WTC11 (cell line): ENCODE measurements around the gene ANKRD27. TPM values are rescaled to one million over a fixed set of nuclear protein-coding genes. Genes with fewer than 3 reads are reported as not detected.
A peak's percentile ranks its signal among the peaks of the same experiment; 100 is the strongest.

Source experiments
- ATAC-seq: fragments of 200-7000 bp; cut with Tn5 transposase; 2 replicates; pipeline ENCODE4 v1.10.0; 2021; ENCODE audit warnings: mild to moderate bottlenecking, moderate library complexity
- CTCF ChIA-PET: fragments of 300-600 bp; sonication (Branson Sonifier 250); formaldehyde crosslinking; loops from one replicate; lab custom pipeline; 2021; ENCODE audit warnings: antibody characterized with exemption; lab: Charles Lee
- POLR2A ChIA-PET: fragments of 350-600 bp; sonication (Branson Sonifier 250); formaldehyde crosslinking; loops from one replicate; lab custom pipeline; 2021; ENCODE audit warnings: antibody characterized with exemption; lab: Charles Lee
- DNase-seq: peaks from one replicate; pipeline ENCODE4 v3.0.0; 2021; ENCODE audit warnings: low spot score
- H3K27ac Mint-ChIP-seq: 2 replicates; pipeline ENCODE4 v1.8.0; 2021; ENCODE audit warnings: mixed read lengths
- H3K27me3 Mint-ChIP-seq: 2 replicates; pipeline ENCODE4 v1.8.0; 2021; ENCODE audit warnings: low read depth, mild to moderate bottlenecking, moderate library complexity, mixed read lengths
- H3K36me3 Mint-ChIP-seq: 2 replicates; pipeline ENCODE4 v1.8.0; 2021; ENCODE audit warnings: mixed read lengths
- H3K4me1 Mint-ChIP-seq: 2 replicates; pipeline ENCODE4 v1.8.0; 2022; ENCODE audit warnings: mixed read lengths
- H3K4me3 Mint-ChIP-seq: 2 replicates; pipeline ENCODE4 v1.8.0; 2021; ENCODE audit warnings: mild to moderate bottlenecking, moderate library complexity, mixed read lengths
- H3K9me3 Mint-ChIP-seq: 2 replicates; pipeline ENCODE4 v1.8.0; 2021; ENCODE audit warnings: mixed read lengths
- ATF1 ChIP-seq: sonication (generic); formaldehyde crosslinking; IDR thresholded peaks from 2 replicates; pipeline ENCODE4 v1.8.1; 2023; ENCODE audit warnings: mild to moderate bottlenecking, moderate library complexity, missing genetic modification reagents
- CBFB ChIP-seq: sonication (generic); formaldehyde crosslinking; IDR thresholded peaks from 2 replicates; pipeline ENCODE4 v1.8.1; 2022; ENCODE audit warnings: mild to moderate bottlenecking, low read depth, missing genetic modification reagents
- CDX4 ChIP-seq: fragments of 250-450 bp; sonication (Bioruptor Pico); IDR thresholded peaks from 2 replicates; pipeline ENCODE4 v1.9.0; 2021; ENCODE audit warnings: moderate library complexity, mild to moderate bottlenecking, inconsistent platforms, borderline replicate concordance
- CREB1 ChIP-seq: sonication (generic); formaldehyde crosslinking; IDR thresholded peaks from 2 replicates; pipeline ENCODE4 v1.8.0; 2023; ENCODE audit warnings: mild to moderate bottlenecking, missing genetic modification reagents
- E2F5 ChIP-seq: sonication (generic); formaldehyde crosslinking; IDR thresholded peaks from 2 replicates; pipeline ENCODE4 v1.8.1; 2022; ENCODE audit warnings: mild to moderate bottlenecking, moderate library complexity, missing genetic modification reagents
- FOXP1 ChIP-seq: sonication (generic); formaldehyde crosslinking; IDR thresholded peaks from 2 replicates; pipeline ENCODE4 v1.8.0; 2022; ENCODE audit warnings: missing genetic modification reagents, mild to moderate bottlenecking, moderate library complexity, borderline replicate concordance
- GABPB1 ChIP-seq: sonication (generic); formaldehyde crosslinking; IDR thresholded peaks from 2 replicates; pipeline ENCODE4 v1.8.1; 2023; ENCODE audit warnings: mild to moderate bottlenecking, missing genetic modification reagents
- KAT7 ChIP-seq: sonication (generic); formaldehyde crosslinking; IDR thresholded peaks from 2 replicates; pipeline ENCODE4 v1.8.1; 2023; ENCODE audit warnings: missing genetic modification reagents, mild to moderate bottlenecking, borderline replicate concordance
- TEAD1 ChIP-seq: sonication (generic); formaldehyde crosslinking; IDR thresholded peaks from 2 replicates; pipeline ENCODE4 v1.8.0; 2022; ENCODE audit warnings: mild to moderate bottlenecking, missing genetic modification reagents
- USF1 ChIP-seq: sonication (generic); formaldehyde crosslinking; IDR thresholded peaks from 2 replicates; pipeline ENCODE4 v1.8.0; 2022; ENCODE audit warnings: mild to moderate bottlenecking, missing genetic modification reagents
- USF2 ChIP-seq: sonication (generic); formaldehyde crosslinking; IDR thresholded peaks from 2 replicates; pipeline ENCODE4 v1.8.1; 2023; ENCODE audit warnings: mild to moderate bottlenecking, missing genetic modification reagents, moderate library complexity
- ZBTB21 ChIP-seq: sonication (generic); formaldehyde crosslinking; IDR thresholded peaks from 2 replicates; pipeline ENCODE4 v1.8.1; 2023; ENCODE audit warnings: mild to moderate bottlenecking, missing genetic modification reagents, borderline replicate concordance
- ZNF671 ChIP-seq: fragments of 250-450 bp; sonication (Bioruptor Pico); IDR thresholded peaks from 2 replicates; pipeline ENCODE4 v1.8.0; 2021; ENCODE audit warnings: mild to moderate bottlenecking
- total RNA-seq: library from RNA; stranded (reverse); gene quantifications from 3 replicates; pipeline ENCODE4 v1.2.3, GENCODE V29; 2021
- TF ChIP-seq, protein P1 (sequence below): fragments of 250-450 bp; sonication (Bioruptor Pico); IDR thresholded peaks from 2 replicates; pipeline ENCODE4 v2.1.2; 2022; ENCODE audit warnings: mild to moderate bottlenecking, moderate library complexity
- TF ChIP-seq, protein P2 (sequence below): sonication (generic); formaldehyde crosslinking; conservative IDR thresholded peaks from 2 replicates; pipeline ENCODE4 v1.8.1; 2022; ENCODE audit warnings: mild to moderate bottlenecking, missing genetic modification reagents

Gene ANKRD27
- total RNA-seq, 1 experiment from 2014 or later: 48.6 TPM

DNA sequence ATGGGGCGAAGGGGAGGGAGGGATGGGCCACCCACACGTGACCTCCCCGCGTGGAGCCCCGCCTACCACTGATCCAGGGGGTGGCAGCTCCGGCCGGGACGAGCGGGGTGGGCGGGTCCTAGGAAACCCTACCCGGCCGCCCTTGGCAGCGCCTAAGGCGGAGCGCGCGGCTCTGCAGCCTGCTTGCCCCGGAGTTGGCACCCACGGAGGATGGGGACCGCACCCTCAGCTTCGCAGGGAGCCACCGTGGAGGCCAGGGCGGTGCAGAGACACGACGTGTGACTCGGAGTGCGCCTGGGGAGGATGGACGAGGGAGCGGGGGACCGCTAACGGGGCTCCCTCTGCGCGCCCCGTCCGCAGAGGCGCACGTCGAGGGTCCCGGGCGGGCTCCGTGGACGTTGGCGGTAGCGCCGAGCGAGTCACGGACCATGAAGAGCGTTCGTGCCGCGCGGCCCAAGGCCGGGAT lies 773 bp upstream of the ANKRD27 start, which contains the start of gene RGS9BP:
Gene RGS9BP, plus strand, starts transcription at position 129 of the 466 bp plus-strand sequence. CDS start 416 bp downstream, outside the sequence.
- POLR2A ChIA-PET: no interaction called here

GRCh38 chr19:32674153-32674930 lies 638 bp downstream of the ANKRD27 start:
- ChIA-PET POLR2A (interaction anchor here (0.8 kb wide), 1 partner anchor 19 kb away, joined by 4 read pairs; no protein-coding TSS in a partner anchor), CTCF (interaction anchor here (0.8 to 1.8 kb wide), 5 partner anchors 19 to 502 kb away, joined by 3 to 6 read pairs (median 4); partner anchors contain the start of gene TDRD12)
- no peaks in the 10 kb centered on the region for H3K9me3 Mint-ChIP-seq
- H3K4me3 Mint-ChIP-seq: peak overlapping the region; percentile 94
- DNase-seq: no peak
- TF ChIP-seq ZNF671 (CRISPR knock-in tag): no peak
- TF ChIP-seq E2F5: peak; percentile 7; the same call in 1 of the 2 replicates
- TF ChIP-seq CBFB (CRISPR knock-in tag): no peak
- no peak for TF ChIP-seq GABPB1 (CRISPR knock-in tag)
- no peak for TF ChIP-seq ATF1
- TF ChIP-seq FOXP1: peak; percentile 62; the same call in 1 of the 2 replicates
- H3K27me3 Mint-ChIP-seq: peaks cover 41% of the 10 kb centered on the region
- H3K4me1 Mint-ChIP-seq: peaks cover 30% of the 10 kb centered on the region
- H3K27ac Mint-ChIP-seq: peak overlapping the region; percentile 92; the same call in 1 of the 2 replicates
- ATAC-seq: no peak
- no peaks in the 10 kb centered on the region; the same call in 1 of the 2 replicates for H3K36me3 Mint-ChIP-seq

More for the DNA sequence above, 773 bp upstream of the ANKRD27 start, which contains the start of gene RGS9BP:
- Mint-ChIP-seq H3K4me1 (peaks cover 23% of the 10 kb centered on the region), H3K36me3 (no peaks in the 10 kb centered on the region; the same call in 1 of the 2 replicates), H3K4me3 (peak within 1 kb of the TSS; percentile 66), H3K27ac (no peak within 1 kb of the TSS), H3K27me3 (peaks cover 41% of the 10 kb centered on the region), H3K9me3 (no peaks in the 10 kb centered on the region)
- TF ChIP-seq TEAD1 (CRISPR knock-in tag) (no peak; the same call in 1 of the 2 replicates), USF2 (CRISPR knock-in tag) (peak; percentile 85), USF1 (peak; percentile 76)
- TF ChIP-seq, protein P1, sequence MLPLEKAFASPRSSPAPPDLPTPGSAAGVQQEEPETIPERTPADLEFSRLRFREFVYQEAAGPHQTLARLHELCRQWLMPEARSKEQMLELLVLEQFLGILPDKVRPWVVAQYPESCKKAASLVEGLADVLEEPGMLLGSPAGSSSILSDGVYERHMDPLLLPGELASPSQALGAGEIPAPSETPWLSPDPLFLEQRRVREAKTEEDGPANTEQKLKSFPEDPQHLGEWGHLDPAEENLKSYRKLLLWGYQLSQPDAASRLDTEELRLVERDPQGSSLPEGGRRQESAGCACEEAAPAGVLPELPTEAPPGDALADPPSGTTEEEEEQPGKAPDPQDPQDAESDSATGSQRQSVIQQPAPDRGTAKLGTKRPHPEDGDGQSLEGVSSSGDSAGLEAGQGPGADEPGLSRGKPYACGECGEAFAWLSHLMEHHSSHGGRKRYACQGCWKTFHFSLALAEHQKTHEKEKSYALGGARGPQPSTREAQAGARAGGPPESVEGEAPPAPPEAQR: no peak
- DNase-seq (peak; percentile 65), ATAC-seq (peak; percentile 28)
- CTCF ChIA-PET: interaction anchor here (1.0 to 1.8 kb wide), 4 partner anchors 24 to 501 kb away, joined by 3 to 6 read pairs (median 3); partner anchors contain the start of gene TDRD12

DNA sequence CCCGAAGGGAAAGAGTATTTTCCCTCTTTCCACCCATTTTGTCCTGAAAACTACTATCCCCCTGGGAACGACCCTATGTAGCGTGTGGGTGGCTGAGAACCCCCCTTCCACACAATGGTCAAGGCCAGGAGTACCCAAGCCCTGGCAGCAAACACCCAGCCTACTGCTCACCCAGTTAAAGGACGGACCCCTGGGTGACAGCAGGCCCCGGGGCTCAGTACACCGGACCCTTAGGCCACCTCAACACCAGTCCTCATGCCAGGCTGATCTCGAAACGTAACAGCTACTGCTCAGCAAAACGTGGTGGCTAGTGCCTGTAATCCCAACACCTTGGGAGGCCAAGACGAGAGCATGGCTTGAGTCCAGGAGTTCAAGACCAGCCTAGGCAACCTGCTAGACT lies 1.4 kb downstream of the ANKRD27 start:
- peaks cover 30% of the 10 kb centered on the region for H3K4me1 Mint-ChIP-seq
- peaks cover 35% of the 10 kb centered on the region for H3K27me3 Mint-ChIP-seq
- ChIA-PET POLR2A (interaction anchor here (0.8 kb wide), 1 partner anchor 19 kb away, joined by 4 read pairs; no protein-coding TSS in a partner anchor), CTCF (interaction anchor here (0.8 to 1.6 kb wide), 3 partner anchors 16 to 74 kb away, joined by 3 to 5 read pairs (median 4); no protein-coding TSS in a partner anchor)
- peak overlapping the region; percentile 94 for H3K4me3 Mint-ChIP-seq
- no peak overlapping the region for H3K27ac Mint-ChIP-seq
- ATAC-seq (no peak), DNase-seq (no peak)
- no peaks in the 10 kb centered on the region; the same call in 1 of the 2 replicates for H3K36me3 Mint-ChIP-seq
- TF ChIP-seq, protein P2, sequence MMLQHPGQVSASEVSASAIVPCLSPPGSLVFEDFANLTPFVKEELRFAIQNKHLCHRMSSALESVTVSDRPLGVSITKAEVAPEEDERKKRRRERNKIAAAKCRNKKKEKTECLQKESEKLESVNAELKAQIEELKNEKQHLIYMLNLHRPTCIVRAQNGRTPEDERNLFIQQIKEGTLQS (CRISPR knock-in tag): no peak
- TF ChIP-seq CREB1 (CRISPR knock-in tag) (no peak), CDX4 (CRISPR knock-in tag) (no peak), KAT7 (CRISPR knock-in tag) (no peak), ZBTB21 (CRISPR knock-in tag) (no peak)
- H3K9me3 Mint-ChIP-seq: no peaks in the 10 kb centered on the region
